Ishikawa (cell line): ENCODE results near the gene DMP1.

Experiments used
- CEBPB ChIP-seq: IDR thresholded peaks from 2 replicates; pipeline ENCODE4 v1.6.1; 2012
- CREB1 ChIP-seq: IDR thresholded peaks from 2 replicates; pipeline ENCODE4 v1.6.1; 2012; ENCODE audit warnings: low read depth
- EGR1 ChIP-seq: IDR thresholded peaks from 2 replicates; pipeline ENCODE4 v1.6.1; 2012
- EP300 ChIP-seq: IDR thresholded peaks from 2 replicates; pipeline ENCODE4 v1.6.1; 2012; ENCODE audit warnings: borderline replicate concordance
- FOXM1 ChIP-seq: IDR thresholded peaks from 2 replicates; pipeline ENCODE4 v1.6.1; 2012; ENCODE audit warnings: low read depth, borderline replicate concordance
- NFIC ChIP-seq: IDR thresholded peaks from 2 replicates; pipeline ENCODE4 v1.6.1; 2012
- RAD21 ChIP-seq: IDR thresholded peaks from 2 replicates; pipeline ENCODE4 v1.6.1; 2012; ENCODE audit warnings: low read depth
- REST ChIP-seq: IDR thresholded peaks from 2 replicates; pipeline ENCODE4 v1.6.1; 2012; ENCODE audit warnings: low read depth, mild to moderate bottlenecking
- TAF1 ChIP-seq: IDR thresholded peaks from 2 replicates; pipeline ENCODE4 v1.6.1; 2012; ENCODE audit warnings: low read depth, mild to moderate bottlenecking
- TCF12 ChIP-seq: IDR thresholded peaks from 2 replicates; pipeline ENCODE4 v1.6.1; 2012; ENCODE audit warnings: low read depth
- TEAD4 ChIP-seq: IDR thresholded peaks from 2 replicates; pipeline ENCODE4 v1.6.1; 2012
- USF1 ChIP-seq: IDR thresholded peaks from 2 replicates; pipeline ENCODE4 v1.6.1; 2012
- YY1 ChIP-seq: IDR thresholded peaks from 2 replicates; pipeline ENCODE4 v1.6.1; 2012; ENCODE audit warnings: low read depth
- ZBTB7A ChIP-seq: IDR thresholded peaks from 2 replicates; pipeline ENCODE4 v1.6.1; 2012; ENCODE audit warnings: low read depth
- TF ChIP-seq, protein P1 (sequence below): IDR thresholded peaks from 2 replicates; pipeline ENCODE4 v1.6.1; 2012

DMP1 gene

DNA sequence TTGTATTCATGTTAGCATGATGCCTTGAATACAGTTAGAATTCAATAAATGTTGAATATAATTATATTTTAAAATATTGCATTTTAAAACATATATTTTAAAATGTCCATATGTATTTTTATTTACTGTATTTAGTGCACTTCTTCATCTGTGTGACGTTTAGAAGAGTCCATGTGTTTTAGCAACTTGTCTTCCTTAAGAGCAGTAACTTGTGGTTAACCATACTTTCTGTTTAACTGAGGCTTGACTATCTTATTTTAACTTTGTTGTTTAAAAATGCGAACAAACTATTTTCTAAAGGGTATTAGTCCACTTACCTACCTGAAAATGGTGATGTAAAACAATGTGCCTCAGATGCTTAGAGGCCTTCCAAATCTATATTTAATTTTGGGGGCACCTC is 858 bp downstream of the DMP1 start:
- TF ChIP-seq, protein P1, sequence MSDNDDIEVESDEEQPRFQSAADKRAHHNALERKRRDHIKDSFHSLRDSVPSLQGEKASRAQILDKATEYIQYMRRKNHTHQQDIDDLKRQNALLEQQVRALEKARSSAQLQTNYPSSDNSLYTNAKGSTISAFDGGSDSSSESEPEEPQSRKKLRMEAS = no peak
- no peak for TF ChIP-seq USF1
- TF ChIP-seq CEBPB = no peak
- no peak for TF ChIP-seq TAF1
- no peak for TF ChIP-seq FOXM1
- no peak for TF ChIP-seq NFIC
- no peak for TF ChIP-seq CREB1
- TF ChIP-seq TCF12 = no peak
- no peak for TF ChIP-seq RAD21
- no peak for TF ChIP-seq ZBTB7A
- TF ChIP-seq TEAD4 = no peak
- TF ChIP-seq YY1 = no peak
- TF ChIP-seq EP300 = no peak

DNA sequence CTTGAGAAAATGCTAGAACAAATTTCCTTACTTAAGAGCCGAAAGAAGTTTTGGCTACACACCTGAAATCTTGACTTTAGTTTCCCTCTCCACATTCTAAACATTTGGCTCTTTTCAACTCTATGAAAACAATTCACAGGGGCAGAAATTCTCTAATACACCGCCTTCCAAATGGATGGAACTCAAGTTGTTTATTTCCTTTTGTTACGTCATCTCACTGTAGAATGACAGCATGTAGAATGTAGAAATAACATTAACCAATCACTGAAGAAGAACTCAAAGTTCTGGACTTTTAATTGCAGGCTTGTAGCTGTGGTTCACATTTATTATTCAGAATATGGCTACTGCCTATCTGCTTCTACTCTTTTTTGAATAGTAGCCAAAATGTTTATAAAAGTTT is 1.9 kb downstream of the DMP1 start:
- TF ChIP-seq, protein P1 = no peak
- no peak for TF ChIP-seq RAD21
- no peak for TF ChIP-seq CEBPB
- no peak for TF ChIP-seq EGR1
- no peak for TF ChIP-seq USF1
- no peak for TF ChIP-seq TCF12
- TF ChIP-seq TAF1 = no peak
- no peak for TF ChIP-seq YY1
- TF ChIP-seq ZBTB7A = no peak
- TF ChIP-seq FOXM1 = no peak
- no peak for TF ChIP-seq EP300

- TF ChIP-seq REST (peak; percentile 61), TCF12 (no peak)
These were observed 4.5 kb downstream of the DMP1 start for GRCh38 chr4:87654487-87655044.

DNA sequence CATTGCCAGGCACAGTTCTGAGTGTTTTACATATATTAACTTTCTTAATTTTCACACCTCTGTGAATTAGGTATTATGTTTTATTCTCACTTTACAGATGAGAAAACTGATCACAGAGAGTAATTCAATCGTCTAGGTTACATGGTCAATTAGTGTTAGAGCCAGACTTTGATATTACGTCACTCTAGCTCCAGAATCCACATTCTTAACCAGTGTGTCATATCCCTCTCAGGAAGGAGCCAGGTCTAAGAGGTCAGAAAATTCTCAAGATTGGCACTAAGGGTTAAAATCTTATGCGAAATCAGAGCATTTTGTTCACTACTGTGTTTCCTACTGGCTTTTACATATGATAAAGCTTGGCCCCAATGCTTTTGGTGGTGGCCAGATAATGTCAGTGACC is 7.4 kb downstream of the DMP1 start:
- TF ChIP-seq RAD21 (no peak), CREB1 (no peak), REST (no peak), CEBPB (0 out of 2 replicates have a peak, but pooled peaks have one; percentile 47), YY1 (no peak), EGR1 (no peak), EP300 (peak; percentile 27; the same call in 1 of the 2 replicates), NFIC (no peak), TEAD4 (peak; percentile 72)

- no peak for TF ChIP-seq TAF1
- TF ChIP-seq FOXM1 = no peak
- TF ChIP-seq CEBPB = no peak
- TF ChIP-seq EP300 = no peak
- TF ChIP-seq USF1 = no peak
- no peak for TF ChIP-seq RAD21
- TF ChIP-seq EGR1 = no peak
- no peak for TF ChIP-seq REST
- no peak for TF ChIP-seq TEAD4
- TF ChIP-seq, protein P1 = no peak
- TF ChIP-seq YY1 = no peak
- TF ChIP-seq TCF12 = no peak
- no peak for TF ChIP-seq NFIC
- no peak for TF ChIP-seq ZBTB7A
These were observed 9.3 kb downstream of the DMP1 start for GRCh38 chr4:87659247-87659931.
